Osteoblast (primary cell): ENCODE data around the gene RNF151. TPM values are rescaled to one million over a fixed set of nuclear protein-coding genes. Genes with fewer than 3 reads are reported as not detected.
A peak's percentile ranks its signal among the peaks of the same experiment; 100 is the strongest.

Experiments
- DNase-seq: peaks from one replicate; pipeline ENCODE4 v3.0.0; 2011; ENCODE audit warnings: low spot score, mixed read lengths; ENCODE audit not compliant: insufficient read length; ENCODE audit errors: missing footprints
- H2AFZ ChIP-seq: 2 replicates; pipeline ENCODE4 v1.6.0; 2011; ENCODE audit warnings: mild to moderate bottlenecking, low read length
- H3K27ac ChIP-seq: 2 replicates; pipeline ENCODE4 v1.5.1; 2011; ENCODE audit warnings: mild to moderate bottlenecking, low read depth, low read length, moderate library complexity
- H3K27me3 ChIP-seq: 2 replicates; pipeline ENCODE4 v1.6.0; 2012; ENCODE audit warnings: mild to moderate bottlenecking, control low read depth, inconsistent platforms, low read length, moderate library complexity; ENCODE audit not compliant: insufficient read depth
- H3K36me3 ChIP-seq: 2 replicates; pipeline ENCODE4 v1.5.1; 2011; ENCODE audit warnings: mild to moderate bottlenecking, low read length, control low read depth, moderate library complexity; ENCODE audit not compliant: insufficient read depth
- H3K4me1 ChIP-seq: 2 replicates; pipeline ENCODE4 v1.5.1; 2011; ENCODE audit warnings: mild to moderate bottlenecking, low read length, control low read depth, moderate library complexity; ENCODE audit not compliant: insufficient read depth
- H3K4me2 ChIP-seq: 2 replicates; pipeline ENCODE4 v1.6.0; 2011; ENCODE audit warnings: mild to moderate bottlenecking, low read length; ENCODE audit not compliant: insufficient read depth
- H3K4me3 ChIP-seq: fragments of 200-600 bp; sonication (generic); 3 replicates; pipeline ENCODE4 v1.5.1; 2012; ENCODE audit warnings: mild to moderate bottlenecking, low read length, inconsistent platforms; ENCODE audit not compliant: insufficient read depth
- H3K79me2 ChIP-seq: 2 replicates; pipeline ENCODE4 v1.6.0; 2012; ENCODE audit warnings: mild to moderate bottlenecking, low read length, control low read depth, inconsistent platforms; ENCODE audit not compliant: insufficient read depth
- H3K9me3 ChIP-seq: 2 replicates; pipeline ENCODE4 v1.5.1; 2011; ENCODE audit warnings: low read depth, low read length, control low read depth
- H4K20me1 ChIP-seq: 2 replicates; pipeline ENCODE4 v1.6.0; 2012; ENCODE audit warnings: mild to moderate bottlenecking, low read length, control low read depth; ENCODE audit not compliant: insufficient read depth
- total RNA-seq: library from RNA; depleted of rRNA; stranded (reverse); fragments of >200 nt; gene quantifications from 2 replicates; pipeline ENCODE4 v1.2.3, GENCODE V29; 2012
- TF ChIP-seq, protein P1 (sequence below): IDR thresholded peaks from 2 replicates; pipeline ENCODE4 v1.5.1; 2011; ENCODE audit warnings: mild to moderate bottlenecking, low read depth, low read length, moderate library complexity; ENCODE audit errors: extremely low read depth

The RNF151 gene
- total RNA-seq, 1 donor = 0.36 TPM

- H3K27ac ChIP-seq = no peak overlapping the region
These were observed 26.1 kb upstream of the RNF151 start for GRCh38 chr16:1940273-1941161.

GRCh38 chr16:1941162-1942046 lies 25.3 kb upstream of the RNF151 start:
- Histone ChIP-seq H4K20me1 (no peaks in the 10 kb centered on the region), H3K4me2 (peak overlapping the region; percentile 95), H3K9me3 (no peaks in the 10 kb centered on the region), H3K27ac (no peak overlapping the region), H3K79me2 (no peaks in the 10 kb centered on the region), H3K27me3 (no peaks in the 10 kb centered on the region), H3K36me3 (peaks cover 14% of the 10 kb centered on the region), H3K4me1 (peaks cover 10% of the 10 kb centered on the region), H3K4me3 (peak overlapping the region; percentile 94), H2AFZ (no peak overlapping the region)
- peak; percentile 83 for DNase-seq
- TF ChIP-seq, protein P1, sequence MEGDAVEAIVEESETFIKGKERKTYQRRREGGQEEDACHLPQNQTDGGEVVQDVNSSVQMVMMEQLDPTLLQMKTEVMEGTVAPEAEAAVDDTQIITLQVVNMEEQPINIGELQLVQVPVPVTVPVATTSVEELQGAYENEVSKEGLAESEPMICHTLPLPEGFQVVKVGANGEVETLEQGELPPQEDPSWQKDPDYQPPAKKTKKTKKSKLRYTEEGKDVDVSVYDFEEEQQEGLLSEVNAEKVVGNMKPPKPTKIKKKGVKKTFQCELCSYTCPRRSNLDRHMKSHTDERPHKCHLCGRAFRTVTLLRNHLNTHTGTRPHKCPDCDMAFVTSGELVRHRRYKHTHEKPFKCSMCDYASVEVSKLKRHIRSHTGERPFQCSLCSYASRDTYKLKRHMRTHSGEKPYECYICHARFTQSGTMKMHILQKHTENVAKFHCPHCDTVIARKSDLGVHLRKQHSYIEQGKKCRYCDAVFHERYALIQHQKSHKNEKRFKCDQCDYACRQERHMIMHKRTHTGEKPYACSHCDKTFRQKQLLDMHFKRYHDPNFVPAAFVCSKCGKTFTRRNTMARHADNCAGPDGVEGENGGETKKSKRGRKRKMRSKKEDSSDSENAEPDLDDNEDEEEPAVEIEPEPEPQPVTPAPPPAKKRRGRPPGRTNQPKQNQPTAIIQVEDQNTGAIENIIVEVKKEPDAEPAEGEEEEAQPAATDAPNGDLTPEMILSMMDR = no peak

More at GRCh38 chr16:1940273-1941161, 26.1 kb upstream of the RNF151 start:
- Histone ChIP-seq H2AFZ (no peak overlapping the region), H3K36me3 (peaks cover 14% of the 10 kb centered on the region), H3K4me3 (no peak overlapping the region), H3K9me3 (no peaks in the 10 kb centered on the region), H3K79me2 (no peaks in the 10 kb centered on the region), H3K4me1 (peaks cover 10% of the 10 kb centered on the region), H3K4me2 (no peak overlapping the region), H4K20me1 (no peaks in the 10 kb centered on the region), H3K27me3 (no peaks in the 10 kb centered on the region)
- TF ChIP-seq, protein P1 = no peak
- DNase-seq = peak; percentile 36

DNA sequence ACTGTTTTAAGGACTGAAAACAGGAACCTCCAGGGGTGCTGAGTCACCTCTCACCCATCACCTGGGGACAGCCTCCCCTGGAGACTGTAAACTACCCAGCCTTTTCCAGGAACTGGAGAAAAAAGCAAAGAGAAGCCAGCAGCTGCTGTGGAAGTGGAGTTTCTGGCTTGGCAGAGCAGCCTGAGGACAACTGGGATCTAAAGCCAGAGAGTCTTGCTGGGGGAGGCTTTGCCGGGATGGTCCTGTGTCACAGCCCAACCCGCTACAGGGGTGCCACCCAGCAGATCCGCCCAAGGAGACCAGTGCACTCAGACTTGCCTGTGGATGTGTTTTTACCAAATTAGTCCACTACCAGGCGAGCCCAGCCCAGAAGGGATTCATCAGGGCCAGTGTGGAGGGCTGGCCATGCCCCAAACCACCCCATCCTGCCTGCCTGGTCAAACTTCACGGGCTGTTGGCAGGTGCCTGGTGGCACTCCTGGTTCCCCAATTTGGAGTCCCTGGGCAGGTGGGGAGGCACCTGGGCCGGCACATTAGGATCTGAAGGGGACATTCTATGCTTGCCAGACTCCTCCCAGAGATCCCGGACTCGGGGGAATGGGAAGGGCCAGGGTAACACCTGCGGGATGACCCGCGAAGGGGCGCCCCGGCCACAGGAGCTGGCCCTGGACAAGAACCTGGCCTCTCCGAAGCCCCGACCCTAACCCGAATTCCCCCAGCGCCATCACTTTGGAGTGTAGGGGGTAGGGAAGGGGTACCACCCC lies 24.4 kb upstream of the RNF151 start:
- TF ChIP-seq, protein P1 = no peak
- peak; percentile 87 for DNase-seq
- Histone ChIP-seq H3K4me1 (peaks cover 10% of the 10 kb centered on the region), H3K9me3 (no peaks in the 10 kb centered on the region), H3K27me3 (no peaks in the 10 kb centered on the region), H2AFZ (peak overlapping the region; percentile 89), H3K4me2 (peak overlapping the region; percentile 95), H3K79me2 (no peaks in the 10 kb centered on the region), H4K20me1 (no peaks in the 10 kb centered on the region), H3K4me3 (peak overlapping the region; percentile 94), H3K36me3 (peaks cover 14% of the 10 kb centered on the region), H3K27ac (peak overlapping the region; percentile 33)
